K562 (cell line): ENCODE results near the gene CARD8. TPM values are rescaled to one million over a fixed set of nuclear protein-coding genes. Genes with fewer than 3 reads are reported as not detected.
A peak's percentile ranks its signal among the peaks of the same experiment; 100 is the strongest.

Experiments used
- ARID1B ChIP-seq: fragments of 450-650 bp; IDR thresholded peaks from 2 replicates; pipeline ENCODE4 v1.6.1; 2016; ENCODE audit warnings: antibody characterized with exemption, mild to moderate bottlenecking, inconsistent platforms
- CBFA2T3 ChIP-seq: fragments of 450-650 bp; IDR thresholded peaks from 2 replicates; pipeline ENCODE4 v1.6.1; 2017
- ETV1 ChIP-seq: fragments of 450-650 bp; conservative IDR thresholded peaks from 2 replicates; pipeline ENCODE4 v1.6.1; 2016; ENCODE audit warnings: missing genetic modification characterization, control low read depth, low read depth, missing compliant biosample characterization
- FIP1L1 ChIP-seq: fragments of 200-400 bp; formaldehyde crosslinking; IDR thresholded peaks from 2 replicates; pipeline ENCODE4 v1.6.1; 2018; ENCODE audit warnings: mild to moderate bottlenecking, low read depth, low read length; ENCODE audit not compliant: poor library complexity, severe bottlenecking
- HDAC3 ChIP-seq: fragments of 450-650 bp; IDR thresholded peaks from 2 replicates; pipeline ENCODE4 v1.6.1; 2018; ENCODE audit warnings: borderline replicate concordance, mild to moderate bottlenecking, moderate library complexity; ENCODE audit not compliant: partially characterized antibody
- HDAC8 ChIP-seq: fragments of 450-650 bp; IDR thresholded peaks from 2 replicates; pipeline ENCODE4 v1.6.1; 2016; ENCODE audit warnings: mild to moderate bottlenecking, missing genetic modification characterization, moderate library complexity, missing compliant biosample characterization
- JUNB ChIP-seq: fragments of 450-650 bp; formaldehyde crosslinking; conservative IDR thresholded peaks from 2 replicates; pipeline ENCODE4 v1.4.0; 2020; ENCODE audit warnings: mild to moderate bottlenecking
- L3MBTL2 ChIP-seq: fragments of 450-650 bp; IDR thresholded peaks from 2 replicates; pipeline ENCODE4 v1.6.1; 2016; ENCODE audit warnings: mild to moderate bottlenecking, moderate library complexity
- MECOM ChIP-seq: fragments of 250-450 bp; sonication (Bioruptor Pico); IDR thresholded peaks from 2 replicates; pipeline ENCODE4 v1.8.0; 2022; ENCODE audit warnings: inconsistent platforms
- MEIS2 ChIP-seq: fragments of 450-650 bp; IDR thresholded peaks from 2 replicates; pipeline ENCODE4 v1.6.1; 2014; ENCODE audit warnings: mild to moderate bottlenecking; ENCODE audit not compliant: partially characterized antibody
- PBX2 ChIP-seq, 2 experiments: IDR thresholded peaks in 1 of 2; conservative IDR thresholded peaks in 1 of 2; 2 replicates each; pipeline ENCODE4 v1.6.1; 2016; ENCODE audit warnings: low read depth in 2 of 2, mild to moderate bottlenecking in 1 of 2, missing compliant biosample characterization in 1 of 2, missing genetic modification characterization in 1 of 2, moderate library complexity in 1 of 2
- SMARCE1 ChIP-seq: fragments of 450-650 bp; IDR thresholded peaks from 2 replicates; pipeline ENCODE4 v1.7.1; 2016; ENCODE audit warnings: mild to moderate bottlenecking
- TRIM28 ChIP-seq: fragments of 450-650 bp; IDR thresholded peaks from 2 replicates; pipeline ENCODE4 v1.6.1; 2017
- YY1 ChIP-seq, 3 experiments: IDR thresholded peaks; 2 replicates each; pipeline ENCODE4 v1.6.1; 2011; ENCODE audit warnings: low read length in 2 of 3, mild to moderate bottlenecking in 2 of 3, moderate library complexity in 2 of 3, borderline replicate concordance in 1 of 3, control low read depth in 1 of 3, low read depth in 1 of 3; ENCODE audit not compliant: insufficient read depth in 3 of 3, insufficient replicate concordance in 2 of 3, control insufficient read depth in 1 of 3, insufficient read length in 1 of 3; ENCODE audit errors: extremely low read depth in 1 of 3
- ZBTB2 ChIP-seq: fragments of 450-650 bp; IDR thresholded peaks from 2 replicates; pipeline ENCODE4 v1.6.1; 2016; ENCODE audit warnings: antibody characterized with exemption
- ZNF124 ChIP-seq: sonication (generic); formaldehyde crosslinking; IDR thresholded peaks from 2 replicates; pipeline ENCODE4 v1.8.1; 2022; ENCODE audit warnings: missing genetic modification reagents
- ZNF146 ChIP-seq: IDR thresholded peaks from one replicate; pipeline ENCODE4 v1.6.1; 2018; ENCODE audit warnings: missing compliant biosample characterization; ENCODE audit not compliant: unreplicated experiment
- ZNF175 ChIP-seq: fragments of 200-800 bp; sonication (Bioruptor generic); IDR thresholded peaks from 2 replicates; pipeline ENCODE4 v1.6.1; 2016; ENCODE audit warnings: low read depth, mild to moderate bottlenecking, missing genetic modification characterization, missing compliant biosample characterization
- ZNF354B ChIP-seq: fragments of 250-450 bp; sonication (Bioruptor Pico); IDR thresholded peaks from 2 replicates; pipeline ENCODE4 v1.4.0; 2020
- ZNF431 ChIP-seq: sonication (generic); formaldehyde crosslinking; IDR thresholded peaks from 2 replicates; pipeline ENCODE4 v1.8.0; 2022; ENCODE audit warnings: mild to moderate bottlenecking, missing genetic modification reagents
- polyA plus RNA-seq, 8 experiments: library from polyadenylated mRNA; depleted of rRNA in 4 of 8; stranded (reverse) in 5 of 8; unstranded in 3 of 8; fragments of >200 nt; fragmentation: Nextera tagmentation in 2 of 8; fragmentation: Illumina TruSeq in 1 of 8; extraction: Ambion mirVana in 2 of 8; extraction: Trizol in 1 of 8; gene quantifications; 2 replicates each; pipeline versions ENCODE4 v1.2.1 to v1.2.3, GENCODE V29; 2011 to 2014; ENCODE audit warnings: inconsistent platforms in 1 of 8, missing spikeins in 1 of 8
- total RNA-seq, 7 experiments: library from RNA; depleted of rRNA in 6 of 7; stranded (reverse); fragments of >200 nt in 6 of 7; fragmentation: Illumina TruSeq in 2 of 7; extraction: Trizol in 2 of 7; gene quantifications; 2 replicates each; pipeline versions ENCODE4 v1.2.1 to v1.2.3, GENCODE V29; 2011 to 2021; ENCODE audit warnings: low replicate concordance in 1 of 7
- TF ChIP-seq, protein P1 (sequence below): fragments of 450-650 bp; IDR thresholded peaks from 2 replicates; pipeline ENCODE4 v1.6.1; 2016; ENCODE audit warnings: mild to moderate bottlenecking
- TF ChIP-seq, protein P2 (sequence below): fragments of 450-650 bp; IDR thresholded peaks from 2 replicates; pipeline ENCODE4 v1.6.1; 2016; ENCODE audit warnings: low read depth, mild to moderate bottlenecking, moderate library complexity

The CARD8 gene
- total and polyA plus RNA-seq, 9 of the 15 experiments (the other 6 are each of a cell fraction or from before 2014, with no cell fraction given): 11.5 to 26.4 (median 20.8) TPM

GRCh38 chr19:48249502-48250014 lies 6.2 kb downstream of the CARD8 start (continued):
- TF ChIP-seq JUNB (CRISPR knock-in tag) (no peak), FIP1L1 (no peak), L3MBTL2 (no peak), MEIS2 (peak; percentile 86), MECOM (CRISPR knock-in tag) (no peak), PBX2 (CRISPR knock-in tag; IDR thresholded peaks at IDR 0.05; ENCODE audit: low read depth) (no peak), PBX2 (tag; conservative IDR thresholded peaks at IDR 0.05; ENCODE audit: low read depth) (0 out of 2 replicates have a peak, but pooled peaks have one; percentile 33), ZNF146 (CRISPR knock-in tag) (no peak), CBFA2T3 (no peak), ZNF175 (CRISPR knock-in tag) (no peak), YY1 (IDR thresholded peaks at IDR 0.05; ENCODE audit: borderline replicate concordance in 1 of 3, control insufficient read depth in 1 of 3, extremely low read depth in 1 of 3, insufficient read depth in 3 of 3, insufficient read length in 1 of 3, insufficient replicate concordance in 2 of 3, low read depth in 1 of 3, low read length in 2 of 3) (peak in 2 of 3 experiments; percentile 23 to 75), SMARCE1 (no peak), ETV1 (peak; percentile 75), ZNF431 (CRISPR knock-in tag) (no peak), ZNF354B (CRISPR knock-in tag) (no peak), ZBTB2 (no peak), ARID1B (no peak), HDAC8 (tag) (no peak), TRIM28 (peak; percentile 65; the same call in 1 of the 2 replicates), HDAC3 (no peak), ZNF124 (no peak)
- TF ChIP-seq, protein P1, sequence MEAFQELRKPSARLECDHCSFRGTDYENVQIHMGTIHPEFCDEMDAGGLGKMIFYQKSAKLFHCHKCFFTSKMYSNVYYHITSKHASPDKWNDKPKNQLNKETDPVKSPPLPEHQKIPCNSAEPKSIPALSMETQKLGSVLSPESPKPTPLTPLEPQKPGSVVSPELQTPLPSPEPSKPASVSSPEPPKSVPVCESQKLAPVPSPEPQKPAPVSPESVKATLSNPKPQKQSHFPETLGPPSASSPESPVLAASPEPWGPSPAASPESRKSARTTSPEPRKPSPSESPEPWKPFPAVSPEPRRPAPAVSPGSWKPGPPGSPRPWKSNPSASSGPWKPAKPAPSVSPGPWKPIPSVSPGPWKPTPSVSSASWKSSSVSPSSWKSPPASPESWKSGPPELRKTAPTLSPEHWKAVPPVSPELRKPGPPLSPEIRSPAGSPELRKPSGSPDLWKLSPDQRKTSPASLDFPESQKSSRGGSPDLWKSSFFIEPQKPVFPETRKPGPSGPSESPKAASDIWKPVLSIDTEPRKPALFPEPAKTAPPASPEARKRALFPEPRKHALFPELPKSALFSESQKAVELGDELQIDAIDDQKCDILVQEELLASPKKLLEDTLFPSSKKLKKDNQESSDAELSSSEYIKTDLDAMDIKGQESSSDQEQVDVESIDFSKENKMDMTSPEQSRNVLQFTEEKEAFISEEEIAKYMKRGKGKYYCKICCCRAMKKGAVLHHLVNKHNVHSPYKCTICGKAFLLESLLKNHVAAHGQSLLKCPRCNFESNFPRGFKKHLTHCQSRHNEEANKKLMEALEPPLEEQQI: peak; percentile 15; the same call in 1 of the 2 replicates
- TF ChIP-seq, protein P2, sequence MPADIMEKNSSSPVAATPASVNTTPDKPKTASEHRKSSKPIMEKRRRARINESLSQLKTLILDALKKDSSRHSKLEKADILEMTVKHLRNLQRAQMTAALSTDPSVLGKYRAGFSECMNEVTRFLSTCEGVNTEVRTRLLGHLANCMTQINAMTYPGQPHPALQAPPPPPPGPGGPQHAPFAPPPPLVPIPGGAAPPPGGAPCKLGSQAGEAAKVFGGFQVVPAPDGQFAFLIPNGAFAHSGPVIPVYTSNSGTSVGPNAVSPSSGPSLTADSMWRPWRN: no peak
